HG03039 (cell line): Measurements from ENCODE around the gene MAPK8IP1.

Source experiments
- ATAC-seq: cut with Tn5 transposase; IDR thresholded peaks from one replicate; pipeline ENCODE4 v1.9.1; 2021; ENCODE audit warnings: mild to moderate bottlenecking, moderate library complexity; ENCODE audit not compliant: unreplicated experiment

Gene MAPK8IP1

GRCh38 chr11:45859661-45860140, 25.8 kb upstream of the MAPK8IP1 start:
- no peak for ATAC-seq

DNA sequence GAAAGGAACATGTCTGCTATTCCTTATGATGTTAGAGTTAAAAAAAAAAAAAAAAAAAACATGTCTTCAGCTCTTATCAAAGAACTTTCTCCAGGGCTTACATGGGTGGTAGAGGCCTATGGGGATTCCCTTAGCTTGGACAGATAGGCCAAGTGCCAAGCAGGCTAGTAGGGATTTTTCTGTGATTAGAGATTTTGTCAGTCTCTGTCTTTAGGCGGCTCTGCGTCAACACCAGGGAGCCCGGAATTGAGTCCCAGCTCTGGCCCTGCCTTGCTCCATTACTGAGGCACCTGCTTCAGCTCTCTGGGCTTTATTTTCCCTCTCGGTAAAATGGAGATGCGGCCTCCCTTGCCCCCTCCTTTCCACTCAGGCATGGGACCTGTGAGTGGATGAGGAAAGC, 25.1 kb upstream of the MAPK8IP1 start:
- no peak for ATAC-seq

GRCh38 chr11:45860764-45861510, 24.5 kb upstream of the MAPK8IP1 start:
- ATAC-seq, result no peak

GRCh38 chr11:45864041-45864440, 21.4 kb upstream of the MAPK8IP1 start:
- ATAC-seq, result no peak

DNA sequence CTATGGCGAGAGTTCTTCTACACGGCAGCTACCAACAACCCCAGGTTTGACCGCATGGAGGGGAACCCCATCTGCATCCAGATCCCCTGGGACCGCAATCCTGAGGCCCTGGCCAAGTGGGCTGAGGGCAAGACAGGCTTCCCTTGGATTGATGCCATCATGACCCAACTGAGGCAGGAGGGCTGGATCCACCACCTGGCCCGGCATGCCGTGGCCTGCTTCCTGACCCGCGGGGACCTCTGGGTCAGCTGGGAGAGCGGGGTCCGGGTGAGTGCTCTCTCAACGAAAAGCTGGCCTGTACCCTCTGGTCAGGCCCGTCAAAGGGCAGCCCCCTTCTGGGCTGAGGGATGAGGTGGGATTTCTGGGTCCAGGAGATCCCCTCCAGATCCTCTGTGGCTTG, 15.9 kb upstream of the MAPK8IP1 start:
- ATAC-seq, result no peak

- ATAC-seq, result no peak
Observed at GRCh38 chr11:45870706-45871105, 14.7 kb upstream of the MAPK8IP1 start.

GRCh38 chr11:45871638-45872037, 13.8 kb upstream of the MAPK8IP1 start:
- no peak for ATAC-seq

- no peak for ATAC-seq
Observed at GRCh38 chr11:45872651-45873356, 12.6 kb upstream of the MAPK8IP1 start.

- ATAC-seq, result no peak
Observed at GRCh38 chr11:45876401-45876800, 9.1 kb upstream of the MAPK8IP1 start.

DNA sequence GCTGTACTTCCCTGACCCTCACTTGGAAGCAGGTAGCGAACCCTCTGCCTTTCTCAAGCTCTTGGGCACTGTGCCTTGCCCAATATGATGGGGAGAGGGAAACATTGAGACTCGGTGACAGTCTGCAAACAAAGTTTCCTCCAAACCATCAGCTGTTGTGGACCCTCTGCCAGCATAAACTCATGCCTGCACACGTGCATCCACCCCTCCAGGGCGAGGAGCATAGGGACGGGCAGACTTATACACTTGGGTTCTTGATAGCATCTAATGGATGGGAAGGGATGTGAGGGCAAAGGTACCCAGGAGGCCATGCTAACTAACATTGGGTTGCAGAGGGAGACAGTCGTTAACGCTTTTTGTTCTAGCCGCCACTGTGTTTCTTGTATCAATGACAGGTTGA, 8.2 kb upstream of the MAPK8IP1 start:
- ATAC-seq, result no peak

DNA sequence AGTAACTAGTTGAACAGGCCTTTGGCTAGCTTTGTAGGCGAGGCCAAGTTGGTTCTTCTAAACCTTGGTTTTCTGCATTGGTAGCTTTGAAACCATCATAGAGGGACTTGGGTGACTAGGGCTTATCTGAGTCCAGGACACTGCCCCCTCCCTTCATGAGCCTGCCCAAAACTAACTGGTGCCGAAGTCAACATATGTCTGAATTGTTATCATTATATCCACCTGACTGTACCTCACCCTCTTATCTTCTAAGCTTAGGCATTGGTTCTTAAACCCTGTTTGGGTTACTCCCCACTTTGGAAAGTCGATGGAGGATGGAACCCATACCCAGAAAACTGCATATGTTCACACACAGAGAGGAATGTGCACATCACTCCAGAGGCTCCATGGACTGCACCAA, 7.6 kb upstream of the MAPK8IP1 start:
- ATAC-seq, result no peak

DNA sequence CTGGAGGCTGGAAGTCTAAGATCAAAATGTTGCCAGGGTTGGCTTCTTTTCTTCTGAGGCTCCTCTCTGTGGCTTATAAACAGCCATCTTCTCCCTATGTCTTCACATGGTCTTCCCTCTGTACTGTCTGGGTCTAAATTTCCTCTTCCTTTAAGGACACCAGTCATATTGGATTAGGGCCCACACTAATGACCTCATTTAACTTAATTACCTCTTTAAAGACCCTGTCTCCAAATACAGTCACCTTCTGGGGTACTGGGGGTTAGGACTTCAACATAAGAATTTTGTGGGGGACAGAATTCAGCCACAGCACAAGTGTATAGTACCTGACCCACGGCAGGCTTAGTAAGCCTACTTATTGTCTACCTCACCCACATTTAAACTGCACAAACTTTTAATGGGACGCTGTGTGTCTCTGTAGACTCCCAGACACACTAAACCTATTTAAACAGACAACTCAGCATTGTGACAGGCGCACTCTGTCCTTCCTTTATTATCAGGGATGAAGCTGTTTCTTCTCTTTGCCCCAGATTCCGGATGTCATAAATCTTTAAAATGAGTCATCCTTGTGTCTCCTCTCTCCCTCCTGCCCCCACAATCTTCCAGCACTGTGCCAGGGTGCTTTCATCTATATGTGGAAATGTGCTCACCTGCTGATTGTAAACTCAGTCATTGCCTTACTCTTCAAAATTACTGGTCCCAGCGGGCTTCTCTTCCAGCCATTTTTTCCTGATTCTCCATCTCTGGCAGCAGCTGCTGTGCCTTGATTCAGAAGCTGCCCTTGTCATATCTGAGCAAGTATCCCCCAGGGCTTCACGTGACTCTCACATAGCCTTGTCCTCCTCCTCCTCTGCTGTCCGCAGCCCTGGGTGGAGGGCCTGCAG, 5.4 kb upstream of the MAPK8IP1 start:
- ATAC-seq, result no peak

DNA sequence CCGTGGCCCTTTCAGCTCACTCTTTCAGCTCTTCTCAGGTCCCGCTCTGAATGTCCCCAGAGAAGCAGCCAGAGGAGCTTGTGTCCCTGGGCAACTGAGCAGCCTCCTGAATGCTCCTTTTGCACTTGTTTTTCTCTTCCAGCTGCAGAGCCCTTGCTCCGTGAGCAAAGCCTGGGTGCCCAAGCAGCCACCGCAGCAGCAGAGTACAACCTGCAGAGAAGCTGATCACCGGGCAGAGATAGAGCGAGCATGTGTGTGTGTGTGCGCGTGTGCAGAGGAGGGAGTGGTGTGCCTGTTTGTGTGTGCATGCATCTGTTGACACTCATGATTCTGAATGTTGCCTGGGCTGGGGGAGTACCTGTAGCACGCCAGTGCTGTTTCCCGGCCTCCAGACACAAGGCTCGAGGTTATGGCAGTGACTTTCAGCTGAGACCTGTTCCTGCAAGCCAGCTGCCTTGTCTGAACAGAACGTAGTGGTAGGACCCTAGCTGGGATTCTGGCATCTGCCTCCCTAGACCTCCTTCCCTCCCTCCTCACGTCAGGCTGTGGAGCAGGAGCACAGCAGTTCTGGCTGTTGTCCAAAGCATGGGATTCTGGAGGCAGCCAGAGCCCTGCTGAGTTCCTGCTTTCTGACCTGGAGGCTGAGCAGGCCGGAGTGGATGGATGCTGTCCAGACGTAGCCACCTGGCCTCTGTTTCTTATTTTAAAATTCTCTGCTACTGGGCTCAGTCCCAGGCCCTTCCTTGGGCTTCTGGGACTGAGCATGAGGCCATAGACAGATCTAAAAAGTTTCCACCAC, 4.5 kb upstream of the MAPK8IP1 start:
- no peak for ATAC-seq

- ATAC-seq, result no peak
Observed at GRCh38 chr11:45881708-45882368, 3.6 kb upstream of the MAPK8IP1 start.

- no peak for ATAC-seq
Observed at GRCh38 chr11:45884596-45885185, 760 bp upstream of the MAPK8IP1 start.

- ATAC-seq, result no peak
Observed at GRCh38 chr11:45885921-45886721, 670 bp downstream of the MAPK8IP1 start.

GRCh38 chr11:45886816-45887520, 1.5 kb downstream of the MAPK8IP1 start:
- no peak for ATAC-seq

DNA sequence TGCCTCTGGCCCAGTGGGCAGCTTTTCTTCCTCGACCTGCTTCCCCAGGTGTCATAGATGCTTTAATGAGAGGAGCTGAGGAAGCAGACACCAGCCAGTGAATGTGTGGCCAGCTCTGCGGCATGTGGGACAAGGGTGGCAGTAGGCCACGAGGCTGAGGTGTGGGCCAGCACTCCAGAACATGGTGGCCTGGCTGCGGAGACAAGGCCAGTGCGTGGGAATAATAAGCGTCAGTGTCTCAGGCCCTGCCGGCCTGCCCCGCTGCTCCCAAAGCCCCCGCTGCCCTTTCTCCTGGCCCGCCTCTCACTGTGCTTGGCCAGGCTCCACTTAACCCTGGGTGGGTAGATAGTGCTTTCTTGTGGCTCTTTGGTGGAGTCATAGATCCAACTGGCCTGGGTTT, 2.1 kb downstream of the MAPK8IP1 start:
- no peak for ATAC-seq
